Gastroesophageal sphincter (tissue), 4 donors: Measurements from ENCODE around the gene FEZF1. TPM values are rescaled to one million over a fixed set of nuclear protein-coding genes. Genes with fewer than 3 reads are reported as not detected.

Experiments
- ATAC-seq: fragments of 150-250 bp; one replicate; pipeline ENCODE4 v1.9.1; 2016; ENCODE audit warnings: mild to moderate bottlenecking, moderate library complexity
- H3K27ac ChIP-seq, 4 donors: fragments of 200-600 bp; sonication (generic) in 3 of 4; 1 replicate in 3 of 4; 2 replicates in 1 of 4; pipeline ENCODE4 v1.5.1; 2016 to 2019
- H3K27me3 ChIP-seq: fragments of 200-600 bp; sonication (generic); one replicate; pipeline ENCODE4 v1.5.1; 2019
- H3K36me3 ChIP-seq, 2 donors: fragments of 200-600 bp; sonication (generic); one replicate each; pipeline ENCODE4 v1.5.1; 2019; ENCODE audit warnings: control low read depth in 1 of 2
- H3K4me1 ChIP-seq, 3 donors: fragments of 200-600 bp; sonication (generic); 1 replicate in 2 of 3; 2 replicates in 1 of 3; pipeline ENCODE4 v1.5.1; 2016 to 2019; ENCODE audit warnings: control low read depth in 2 of 3
- H3K4me3 ChIP-seq, 2 donors: fragments of 200-600 bp; sonication (generic); one replicate each; pipeline ENCODE4 v1.5.1; 2019; ENCODE audit warnings: mild to moderate bottlenecking in 1 of 2, moderate library complexity in 1 of 2
- H3K9me3 ChIP-seq, 3 donors: fragments of 200-600 bp; sonication (generic); one replicate each; pipeline ENCODE4 v1.5.1; 2017 to 2019; ENCODE audit warnings: control low read depth in 2 of 3
- CTCF ChIP-seq, 4 experiments: fragments of 200-600 bp in 2 of 4; fragments of 450-650 bp in 2 of 4; sonication (generic) in 1 of 4; IDR thresholded peaks; one replicate each; pipeline ENCODE4 v1.5.1; 2017 to 2019; ENCODE audit warnings: antibody characterized with exemption in 4 of 4, mild to moderate bottlenecking in 2 of 4, moderate library complexity in 2 of 4
- EP300 ChIP-seq: sonication (generic); formaldehyde crosslinking; IDR thresholded peaks from one replicate; pipeline ENCODE4 v1.6.1; 2017; ENCODE audit warnings: antibody characterized with exemption, mild to moderate bottlenecking
- POLR2A ChIP-seq, 2 donors: fragments of 450-650 bp; IDR thresholded peaks; one replicate each; pipeline ENCODE4 v1.6.1; 2017; ENCODE audit warnings: antibody characterized with exemption in 2 of 2, mild to moderate bottlenecking in 2 of 2, moderate library complexity in 1 of 2
- POLR2AphosphoS5 ChIP-seq: sonication (generic); formaldehyde crosslinking; IDR thresholded peaks from one replicate; pipeline ENCODE4 v1.6.1; 2017; ENCODE audit warnings: antibody characterized with exemption
- whole genome bisulfite sequencing, 2 donors: methylation state at CpG; one replicate each; pipeline ENCODE4 v1.1.5; 2018; ENCODE audit warnings: low coverage in 1 of 2; 5-methylcytosine and 5-hydroxymethylcytosine counted together
- total RNA-seq, 4 donors: library from RNA; depleted of rRNA; stranded (reverse); fragments of >200 nt; gene quantifications; one replicate each; pipeline ENCODE4 v1.1.0, GENCODE V29; 2016

The FEZF1 gene
- total RNA-seq, 4 donors from 2014 or later: not detected

- no peaks in the 10 kb centered on the region for H3K4me1 ChIP-seq
- H3K27me3 ChIP-seq: peaks cover 16% of the 10 kb centered on the region
- H3K36me3 ChIP-seq: no peaks in the 10 kb centered on the region
- ATAC-seq: no peak
- WGBS, 2 donors: 100% methylated on average over 1 of the region's 1 CpG; no CpG with 5 or more reads in 1 of the 2 donors
- no peaks in the 10 kb centered on the region for H3K9me3 ChIP-seq
- no peak for TF ChIP-seq CTCF (IDR thresholded peaks at IDR 0.05)
- H3K4me3 ChIP-seq: no peak overlapping the region
- no peak overlapping the region for H3K27ac ChIP-seq
These were observed 47.5 kb downstream of the FEZF1 start for GRCh38 chr7:122257056-122257455.

GRCh38 chr7:122256046-122256445 lies 48.5 kb downstream of the FEZF1 start:
- Histone ChIP-seq H3K4me1 (no peaks in the 10 kb centered on the region), H3K36me3 (no peaks in the 10 kb centered on the region), H3K27me3 (peaks cover 11% of the 10 kb centered on the region), H3K4me3 (no peak overlapping the region), H3K27ac (no peak overlapping the region), H3K9me3 (no peaks in the 10 kb centered on the region)
- TF ChIP-seq POLR2A (IDR thresholded peaks at IDR 0.05) (no peak), EP300 (no peak), CTCF (IDR thresholded peaks at IDR 0.05) (no peak), POLR2AphosphoS5 (no peak)
- ATAC-seq: no peak
- 67 to 77% methylated on average over 1 of the region's 1 CpG for WGBS, 2 donors

GRCh38 chr7:122255454-122255853 lies 49.1 kb downstream of the FEZF1 start:
- ATAC-seq: no peak
- WGBS, 2 donors: 0% methylated on average over 1 of the region's 1 CpG
- Histone ChIP-seq H3K27me3 (peaks cover 5% of the 10 kb centered on the region), H3K36me3 (no peaks in the 10 kb centered on the region), H3K4me3 (no peak overlapping the region), H3K27ac (no peak overlapping the region), H3K4me1 (no peaks in the 10 kb centered on the region), H3K9me3 (no peaks in the 10 kb centered on the region)
- TF ChIP-seq POLR2A (IDR thresholded peaks at IDR 0.05): no peak
- no peak for TF ChIP-seq CTCF (IDR thresholded peaks at IDR 0.05)
- no peak for TF ChIP-seq POLR2AphosphoS5
- no peak for TF ChIP-seq EP300

Other genes with a start within 250 kb of the FEZF1 start
- gene AASS, start 160.5 kb downstream of the FEZF1 start, total RNA-seq: 100 to 1,000 TPM in 1 of 4 donors, 10 to 100 TPM in 3; 20.0 to 108 (median 55.0) TPM